ENCODE data around the gene AMY2A.
"Not testable (repeated sequence)": the region's sequence is repeated elsewhere in the genome, so short reads cannot be mapped to it uniquely, and the experiment has no call there.

Gene AMY2A

GRCh38 chr1:103616362-103616761, 865 bp upstream of the AMY2A start:
- Histone ChIP-seq H3K27ac (no peak overlapping the region), H3K4me3 (no peak overlapping the region)
- TF ChIP-seq CTCF (IDR thresholded peaks at IDR 0.05): no peak
- no peak for DNase-seq (ENCODE audit: low spot score)

DNA sequence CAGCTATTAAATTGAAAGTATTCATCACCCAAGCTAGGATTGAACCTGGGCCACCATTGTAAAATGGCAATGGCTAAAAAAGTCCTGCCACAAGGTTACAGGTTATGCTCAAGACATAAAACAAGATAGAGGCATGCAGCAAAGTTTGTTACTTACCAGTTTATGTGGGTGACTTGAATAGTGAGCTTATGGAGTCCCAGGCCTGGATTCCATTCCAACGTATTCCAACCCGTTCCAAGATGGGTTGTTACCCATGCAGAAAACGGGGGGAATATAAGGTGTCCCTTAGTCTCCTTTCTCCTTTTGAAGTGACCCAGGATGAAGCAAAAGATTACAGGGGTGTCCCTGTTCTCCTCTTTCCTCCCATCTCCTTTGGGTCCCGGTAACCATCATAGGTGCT, 10.2 kb downstream of the AMY2A start:
- not testable (repeated sequence) for H3K4me3 ChIP-seq; DNase-seq (ENCODE audit: low spot score); H3K27ac ChIP-seq

DNA sequence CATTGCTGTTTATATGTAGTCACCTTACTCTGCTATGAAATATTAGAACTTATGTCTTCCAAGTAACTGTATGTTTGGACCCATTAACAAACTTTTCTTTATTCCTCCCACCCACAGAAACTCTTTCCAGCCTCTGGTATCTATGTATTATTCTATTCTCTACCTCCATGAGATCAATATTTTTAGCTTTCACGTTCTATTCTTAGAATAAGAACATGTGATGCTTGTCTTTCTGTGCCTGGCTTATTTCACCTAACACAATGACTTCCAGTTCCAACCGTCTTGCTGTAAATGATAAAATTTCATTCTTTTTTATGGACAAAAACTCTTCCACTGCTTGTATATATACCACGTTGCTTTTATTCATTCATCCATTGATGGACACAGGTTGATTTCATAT, 24.0 kb downstream of the AMY2A start:
- not testable (repeated sequence) for H3K27ac ChIP-seq; DNase-seq (ENCODE audit: low spot score); H3K4me3 ChIP-seq

DNA sequence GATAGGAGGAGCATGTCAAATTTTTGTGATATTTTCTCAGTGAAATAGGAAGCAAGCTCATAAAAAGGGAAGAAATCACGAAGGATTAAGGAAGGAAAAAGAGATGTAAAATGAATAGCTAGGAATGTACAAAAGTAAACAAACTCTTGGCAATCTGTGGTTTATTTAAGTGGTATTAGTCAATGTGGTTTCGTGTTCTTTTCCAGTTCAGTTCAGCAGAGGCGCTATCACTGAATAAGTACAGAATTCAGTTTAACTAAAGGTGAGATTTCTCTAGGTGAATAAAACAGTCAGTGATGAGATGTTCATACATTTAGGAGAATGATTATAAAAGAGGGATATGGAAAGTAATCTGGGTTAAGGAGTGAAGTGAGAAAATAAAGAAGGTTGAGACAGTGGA, 26.7 kb downstream of the AMY2A start:
- H3K4me3 ChIP-seq; DNase-seq (ENCODE audit: low spot score); H3K27ac ChIP-seq: not testable (repeated sequence)

GRCh38 chr1:103650305-103650704, 33.1 kb downstream of the AMY2A start:
- DNase-seq (ENCODE audit: low spot score); H3K4me3 ChIP-seq; H3K27ac ChIP-seq: not testable (repeated sequence)

GRCh38 chr1:103650889-103651288, 33.7 kb downstream of the AMY2A start:
- H3K4me3 ChIP-seq; DNase-seq (ENCODE audit: low spot score); H3K27ac ChIP-seq: not testable (repeated sequence)

DNA sequence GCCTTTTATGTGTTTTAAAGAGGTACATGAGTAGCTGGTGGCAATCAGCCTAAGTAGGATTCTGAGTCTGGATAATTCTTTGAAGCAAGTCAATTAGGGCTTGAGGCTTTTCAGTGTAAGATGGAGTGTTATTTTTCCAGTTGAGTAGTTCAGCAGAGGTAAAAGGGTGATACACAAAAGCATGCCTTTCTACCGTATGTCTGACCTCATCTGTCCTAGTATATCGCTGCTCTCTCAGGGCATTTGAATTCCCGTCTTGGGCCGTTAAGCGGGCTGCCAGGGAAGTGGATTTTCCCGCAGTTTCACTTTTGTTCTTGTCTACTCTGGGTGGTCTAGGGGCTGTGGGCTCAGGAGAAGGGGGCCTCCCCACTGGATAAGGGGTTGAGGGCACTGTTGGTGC, 36.9 kb downstream of the AMY2A start:
- not testable (repeated sequence) for DNase-seq (ENCODE audit: low spot score); H3K27ac ChIP-seq; H3K4me3 ChIP-seq

DNA sequence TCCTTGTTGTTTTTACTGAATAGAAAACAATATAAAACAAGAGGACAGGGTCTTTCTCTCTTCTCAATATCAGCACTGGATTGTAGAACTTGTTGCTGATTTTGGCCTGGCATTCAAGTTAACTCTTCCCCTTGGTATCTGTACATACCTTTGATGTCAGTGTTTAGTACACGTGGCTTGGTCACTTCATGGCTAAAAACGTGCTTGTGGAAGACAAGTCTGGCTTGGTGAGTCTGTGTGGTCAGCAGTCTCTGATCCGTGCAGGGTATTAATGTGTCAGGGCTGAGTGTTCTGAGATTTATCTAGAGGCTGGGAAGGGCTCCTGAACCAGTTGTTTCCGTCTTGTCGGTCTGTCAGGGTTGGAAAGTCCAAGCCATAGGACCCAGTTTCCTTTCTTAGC, 38.2 kb downstream of the AMY2A start, which contains the start of gene AMY1A:
Gene AMY1A, plus strand, starts transcription at position 301 of the 400 bp plus-strand sequence. CDS start 571 bp downstream, outside the sequence.
- not testable (repeated sequence) for DNase-seq (ENCODE audit: low spot score); H3K4me3 ChIP-seq; H3K27ac ChIP-seq

Measured in coronary artery (tissue), 2 donors.